ENCODE results near the gene AKNA. TPM values are rescaled to one million over a fixed set of nuclear protein-coding genes. Genes with fewer than 3 reads are reported as not detected.

AKNA gene
- total and polyA plus RNA-seq, 2 donors from 2014 or later, result 6.1 to 52.1 TPM

DNA sequence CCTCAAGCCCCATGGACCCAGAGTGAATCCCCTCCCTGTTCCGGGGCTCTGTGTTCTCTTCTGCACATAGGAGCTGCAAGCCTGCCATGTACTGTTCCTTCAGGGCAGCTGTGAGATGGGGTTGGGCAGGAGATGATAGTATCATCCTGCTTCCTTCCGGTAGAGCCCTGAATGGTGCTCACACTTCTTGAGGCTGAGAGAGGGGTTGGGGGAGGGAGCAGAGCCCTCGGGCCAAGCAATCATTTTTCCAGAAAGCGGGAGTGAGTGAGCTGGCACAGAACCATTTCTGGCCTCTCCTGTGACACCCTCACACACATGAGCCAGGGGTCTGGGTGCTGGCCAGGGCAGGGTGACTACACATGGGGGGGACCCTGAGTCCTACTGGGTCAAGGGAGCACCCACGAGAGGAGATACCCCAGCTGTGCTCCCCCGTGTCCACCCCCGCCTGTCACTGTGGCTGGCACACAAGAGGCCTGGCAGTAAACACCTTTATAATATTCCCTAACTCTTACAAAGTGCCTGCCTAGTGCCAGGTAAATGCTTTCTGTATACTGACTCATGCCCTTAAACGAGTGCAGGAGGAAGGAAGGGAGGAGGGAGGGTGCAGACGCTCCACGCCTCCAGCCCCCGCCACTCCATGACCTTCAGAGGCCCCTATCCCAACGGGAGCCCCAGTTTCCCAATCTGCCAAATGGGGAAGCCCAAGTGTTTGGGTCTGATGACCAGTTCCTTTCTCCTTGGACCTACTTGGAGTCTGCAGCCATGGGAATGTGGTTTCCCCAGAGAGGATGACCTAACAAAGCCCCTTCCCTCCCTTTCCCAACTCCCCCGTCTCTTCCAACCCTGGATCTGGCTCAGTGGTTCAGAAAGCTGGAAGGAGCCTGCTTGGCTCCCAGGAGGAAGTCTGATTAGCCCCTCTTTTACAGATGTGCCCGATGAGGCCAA lies 15.5 kb downstream of the AKNA start:
- H3K9ac ChIP-seq (ENCODE audit: low read length in 3 of 3), result no peak overlapping the region
- peak overlapping the region; percentile 41 to 67 for H3K27ac ChIP-seq (ENCODE audit: low read depth in 2 of 2, low read length in 2 of 2)
- H3K27me3 ChIP-seq (ENCODE audit: control insufficient read depth, insufficient read depth, low read length), result no peaks in the 10 kb centered on the region
- intact Hi-C loops (cut with DNase I), result no loop called here
- H3K4me1 ChIP-seq (ENCODE audit: control insufficient read depth in 2 of 3, insufficient read depth in 2 of 3, low read depth in 1 of 3, low read length in 3 of 3), result peaks cover 0 to 8% (median 0%) of the 10 kb centered on the region in 3 donors
- peaks cover 0 to 13% (median 6%) of the 10 kb centered on the region in 3 donors for H3K36me3 ChIP-seq (ENCODE audit: control insufficient read depth in 2 of 3, insufficient read depth in 3 of 3, low read length in 3 of 3)
- no peak overlapping the region for H3K4me3 ChIP-seq (ENCODE audit: low read length in 3 of 3)
- no peaks in the 10 kb centered on the region for H3K9me3 ChIP-seq (ENCODE audit: control insufficient read depth in 2 of 3, insufficient read depth in 1 of 3, low read length in 3 of 3)
- FAIRE-seq, result no peak
- peak in 4 of 5 donors; percentile 53 to 83 (median 78) for DNase-seq
- TF ChIP-seq, protein P1, sequence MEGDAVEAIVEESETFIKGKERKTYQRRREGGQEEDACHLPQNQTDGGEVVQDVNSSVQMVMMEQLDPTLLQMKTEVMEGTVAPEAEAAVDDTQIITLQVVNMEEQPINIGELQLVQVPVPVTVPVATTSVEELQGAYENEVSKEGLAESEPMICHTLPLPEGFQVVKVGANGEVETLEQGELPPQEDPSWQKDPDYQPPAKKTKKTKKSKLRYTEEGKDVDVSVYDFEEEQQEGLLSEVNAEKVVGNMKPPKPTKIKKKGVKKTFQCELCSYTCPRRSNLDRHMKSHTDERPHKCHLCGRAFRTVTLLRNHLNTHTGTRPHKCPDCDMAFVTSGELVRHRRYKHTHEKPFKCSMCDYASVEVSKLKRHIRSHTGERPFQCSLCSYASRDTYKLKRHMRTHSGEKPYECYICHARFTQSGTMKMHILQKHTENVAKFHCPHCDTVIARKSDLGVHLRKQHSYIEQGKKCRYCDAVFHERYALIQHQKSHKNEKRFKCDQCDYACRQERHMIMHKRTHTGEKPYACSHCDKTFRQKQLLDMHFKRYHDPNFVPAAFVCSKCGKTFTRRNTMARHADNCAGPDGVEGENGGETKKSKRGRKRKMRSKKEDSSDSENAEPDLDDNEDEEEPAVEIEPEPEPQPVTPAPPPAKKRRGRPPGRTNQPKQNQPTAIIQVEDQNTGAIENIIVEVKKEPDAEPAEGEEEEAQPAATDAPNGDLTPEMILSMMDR (IDR thresholded peaks at IDR 0.05; ENCODE audit: borderline replicate concordance, extremely low read depth, insufficient read depth), result no peak

DNA sequence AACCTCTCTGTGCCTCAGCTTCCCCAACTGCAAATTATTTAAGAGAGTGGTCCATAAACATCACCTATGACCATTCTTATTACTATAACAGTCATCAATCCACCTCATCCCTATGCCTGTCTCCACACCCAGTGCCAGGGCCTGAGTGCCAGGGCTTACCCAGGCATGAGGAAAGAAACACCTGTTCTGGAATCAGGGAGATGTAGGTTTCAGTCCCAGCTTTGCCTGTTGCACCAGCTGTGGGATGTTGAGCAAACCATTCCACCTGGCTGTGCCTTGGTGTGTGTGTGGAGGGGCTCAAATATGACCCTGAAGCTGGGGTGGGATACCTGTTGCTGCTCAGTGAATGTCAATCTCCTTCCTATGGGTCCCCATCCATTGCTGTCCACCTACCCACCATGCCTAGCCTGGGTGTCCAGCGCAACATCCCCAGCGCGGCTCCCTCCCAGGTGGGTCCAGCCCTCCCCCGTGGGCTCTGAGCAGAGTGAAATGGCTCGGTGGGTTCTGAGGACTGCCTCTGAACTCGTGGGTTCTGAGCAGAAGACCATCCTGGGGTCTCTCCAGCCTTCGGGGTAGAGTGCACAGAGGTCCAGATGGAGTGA lies 16.3 kb downstream of the AKNA start:
- Histone ChIP-seq H3K4me3 (ENCODE audit: low read length in 3 of 3) (no peak overlapping the region), H3K4me1 (ENCODE audit: control insufficient read depth in 2 of 3, insufficient read depth in 2 of 3, low read depth in 1 of 3, low read length in 3 of 3) (peaks cover 0 to 8% (median 0%) of the 10 kb centered on the region in 3 donors), H3K9ac (ENCODE audit: low read length in 3 of 3) (no peak overlapping the region), H3K27me3 (ENCODE audit: control insufficient read depth, insufficient read depth, low read length) (no peaks in the 10 kb centered on the region), H3K27ac (ENCODE audit: low read depth in 2 of 2, low read length in 2 of 2) (peak overlapping the region in 1 of 2 donors; percentile 20), H3K36me3 (ENCODE audit: control insufficient read depth in 2 of 3, insufficient read depth in 3 of 3, low read length in 3 of 3) (peaks cover 0 to 13% (median 0%) of the 10 kb centered on the region in 3 donors), H3K9me3 (ENCODE audit: control insufficient read depth in 2 of 3, insufficient read depth in 1 of 3, low read length in 3 of 3) (no peaks in the 10 kb centered on the region)
- intact Hi-C loops (cut with DNase I), result no loop called here
- TF ChIP-seq, protein P1 (IDR thresholded peaks at IDR 0.05; ENCODE audit: borderline replicate concordance, extremely low read depth, insufficient read depth), result no peak
- no peak for FAIRE-seq
- DNase-seq, result peak in 1 of 5 donors; percentile 66

DNA sequence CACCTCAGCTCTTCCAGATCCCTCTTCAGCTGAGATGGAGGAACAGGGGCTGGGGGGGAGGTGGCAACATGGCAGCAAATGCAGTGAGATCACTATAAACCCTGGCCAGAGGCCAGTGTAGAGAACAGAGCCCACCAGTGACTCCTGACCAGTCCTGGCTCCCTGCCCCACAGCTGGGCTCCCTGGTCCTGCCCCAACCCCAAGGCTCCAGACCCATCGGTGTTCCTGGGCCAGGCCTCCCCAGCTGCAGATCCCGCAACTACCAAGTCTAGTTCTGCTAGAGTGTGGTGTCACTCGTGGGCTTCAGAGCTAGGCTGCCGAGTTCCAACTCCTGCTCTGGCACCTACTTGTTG lies 16.8 kb downstream of the AKNA start:
- peak in 1 of 5 donors; percentile 76 for DNase-seq
- H3K4me1 ChIP-seq (ENCODE audit: control insufficient read depth in 2 of 3, insufficient read depth in 2 of 3, low read depth in 1 of 3, low read length in 3 of 3), result peaks cover 0 to 8% (median 0%) of the 10 kb centered on the region in 3 donors

More for the DNA sequence above, 16.8 kb downstream of the AKNA start:
- FAIRE-seq, result no peak
- Histone ChIP-seq H3K36me3 (ENCODE audit: control insufficient read depth in 2 of 3, insufficient read depth in 3 of 3, low read length in 3 of 3) (peaks cover 0 to 13% (median 0%) of the 10 kb centered on the region in 3 donors), H3K9ac (ENCODE audit: low read length in 3 of 3) (no peak overlapping the region), H3K27me3 (ENCODE audit: control insufficient read depth, insufficient read depth, low read length) (no peaks in the 10 kb centered on the region), H3K27ac (ENCODE audit: low read depth in 2 of 2, low read length in 2 of 2) (no peak overlapping the region), H3K9me3 (ENCODE audit: control insufficient read depth in 2 of 3, insufficient read depth in 1 of 3, low read length in 3 of 3) (no peaks in the 10 kb centered on the region), H3K4me3 (ENCODE audit: low read length in 3 of 3) (no peak overlapping the region)
- intact Hi-C loops (cut with DNase I), result no loop called here
- TF ChIP-seq, protein P1 (IDR thresholded peaks at IDR 0.05; ENCODE audit: borderline replicate concordance, extremely low read depth, insufficient read depth), result no peak

Data from kidney (tissue), 14 donors.